Metanephros (tissue), 1 donor: Measurements from ENCODE around the gene PRSS37. TPM values are rescaled to one million over a fixed set of nuclear protein-coding genes. Genes with fewer than 3 reads are reported as not detected.

Experiments
- total RNA-seq: library from RNA; depleted of rRNA; stranded (reverse); fragments of >200 nt; gene quantifications from one replicate; pipeline ENCODE4 v1.2.3, GENCODE V29; 2014

PRSS37 gene
- not detected for total RNA-seq

GRCh38 chr7:141841385-141841784 lies at the start of gene PRSS37:
Gene PRSS37 (minus strand): TSS chr7:141841485. CDS start chr7:141841049, 436 bp downstream.

GRCh38 chr7:141789917-141790316 lies 51.4 kb downstream of the PRSS37 start, which contains the start of gene TAS2R5:
Gene TAS2R5 (plus strand): TSS chr7:141790217. CDS start chr7:141790362, 145 bp downstream.

Other genes starting within 250 kb of the PRSS37 start
- 22.2 TPM for gene DENND11, start 139.3 kb downstream of the PRSS37 start, total RNA-seq
- 0.23 TPM for gene WEE2, start 133.1 kb downstream of the PRSS37 start, total RNA-seq
- gene SSBP1, start 103.1 kb downstream of the PRSS37 start, total RNA-seq: 68.4 TPM
- 7.1 TPM for gene TAS2R3, start 77.4 kb downstream of the PRSS37 start, total RNA-seq
- 4.7 TPM for gene TAS2R4, start 64.8 kb downstream of the PRSS37 start, total RNA-seq
- gene TAS2R5, start 51.3 kb downstream of the PRSS37 start, total RNA-seq: 5.3 TPM
- 0.64 TPM for gene OR9A4, start 74.9 kb upstream of the PRSS37 start, total RNA-seq
- 2.3 TPM for gene CLEC5A, start 105.5 kb upstream of the PRSS37 start, total RNA-seq
- gene TAS2R38, start 132.3 kb upstream of the PRSS37 start, total RNA-seq: not detected
- gene MGAM, start 154.4 kb upstream of the PRSS37 start, total RNA-seq: 11.6 TPM